Liver (tissue), 9 donors: Measurements from ENCODE around the gene SDHB. TPM values are rescaled to one million over a fixed set of nuclear protein-coding genes. Genes with fewer than 3 reads are reported as not detected.
A peak's percentile ranks its signal among the peaks of the same experiment; 100 is the strongest.

ENCODE experiments used
- DNase-seq: peaks from one replicate; pipeline ENCODE4 v3.0.0-alpha.2; 2017; ENCODE audit warnings: low spot score
- H3K27ac ChIP-seq, 2 donors: one replicate each; pipeline ENCODE4 v1.7.0; 2013; ENCODE audit warnings: inconsistent platforms in 2 of 2, low read length in 2 of 2, control low read depth in 1 of 2, low read depth in 1 of 2, mild to moderate bottlenecking in 1 of 2
- H3K27me3 ChIP-seq, 4 donors: one replicate each; pipeline versions ENCODE4 v1.6.1 to v1.7.0; 2013; ENCODE audit warnings: low read length in 3 of 4, inconsistent platforms in 1 of 4, mild to moderate bottlenecking in 1 of 4, moderate library complexity in 1 of 4; ENCODE audit not compliant: control insufficient read depth in 4 of 4, insufficient read depth in 4 of 4
- H3K36me3 ChIP-seq, 4 donors: one replicate each; pipeline versions ENCODE4 v1.6.1 to v1.7.0; 2013; ENCODE audit warnings: low read length in 3 of 4, mild to moderate bottlenecking in 3 of 4, low read depth in 1 of 4, moderate library complexity in 1 of 4; ENCODE audit not compliant: control insufficient read depth in 4 of 4, insufficient read depth in 3 of 4
- H3K4me1 ChIP-seq, 4 donors: one replicate each; pipeline versions ENCODE4 v1.6.1 to v1.7.0; 2013; ENCODE audit warnings: low read length in 3 of 4, mild to moderate bottlenecking in 3 of 4, moderate library complexity in 1 of 4; ENCODE audit not compliant: control insufficient read depth in 4 of 4, insufficient read depth in 4 of 4
- H3K4me3 ChIP-seq, 3 donors: one replicate each; pipeline versions ENCODE4 v1.6.1 to v1.7.0; 2013; ENCODE audit warnings: low read length in 3 of 3, control low read depth in 1 of 3, low read depth in 1 of 3, mild to moderate bottlenecking in 1 of 3
- H3K9ac ChIP-seq, 2 donors: one replicate each; pipeline ENCODE4 v1.7.0; 2013; ENCODE audit warnings: low read length in 2 of 2, mild to moderate bottlenecking in 2 of 2, moderate library complexity in 2 of 2, control low read depth in 1 of 2, low read depth in 1 of 2
- H3K9me3 ChIP-seq, 4 donors: one replicate each; pipeline versions ENCODE4 v1.6.1 to v1.7.0; 2013; ENCODE audit warnings: low read length in 3 of 4; ENCODE audit not compliant: control insufficient read depth in 4 of 4
- EGR1 ChIP-seq, 2 donors: IDR thresholded peaks; 2 replicates each; pipeline ENCODE4 v1.6.1; 2016 to 2018; ENCODE audit warnings: antibody characterized with exemption in 2 of 2, low read depth in 2 of 2
- FOXA2 ChIP-seq: IDR thresholded peaks from 2 replicates; pipeline ENCODE4 v1.6.1; 2016; ENCODE audit warnings: antibody characterized with exemption
- HNF4A ChIP-seq, 2 donors: conservative IDR thresholded peaks; 2 replicates each; pipeline ENCODE4 v1.6.1; 2016; ENCODE audit warnings: antibody characterized with exemption in 2 of 2, mild to moderate bottlenecking in 2 of 2
- RAD21 ChIP-seq, 2 donors: IDR thresholded peaks; 2 replicates each; pipeline ENCODE4 v1.6.1; 2016; ENCODE audit warnings: antibody characterized with exemption in 2 of 2, mild to moderate bottlenecking in 2 of 2
- RXRA ChIP-seq, 2 donors: IDR thresholded peaks; 2 replicates each; pipeline ENCODE4 v1.6.1; 2017 to 2018; ENCODE audit warnings: antibody characterized with exemption in 2 of 2, mild to moderate bottlenecking in 1 of 2
- SP1 ChIP-seq: IDR thresholded peaks from 2 replicates; pipeline ENCODE4 v1.6.1; 2018; ENCODE audit warnings: antibody characterized with exemption, mild to moderate bottlenecking
- YY1 ChIP-seq: IDR thresholded peaks from 2 replicates; pipeline ENCODE4 v1.6.1; 2016; ENCODE audit warnings: antibody characterized with exemption, mild to moderate bottlenecking
- WGBS: extraction: QIAGEN DNeasy Blood & Tissue Kit; methylation state at CpG from one replicate; pipeline ENCODE4 v1.1.7; 2013; 5-methylcytosine and 5-hydroxymethylcytosine counted together
- polyA plus RNA-seq, 2 donors: library from polyadenylated mRNA; stranded (reverse) in 1 of 2; unstranded in 1 of 2; fragments of 200-250 nt in 1 of 2; fragments of >200 nt in 1 of 2; fragmentation: Nextera tagmentation in 1 of 2; extraction: Ambion mirVana in 1 of 2; gene quantifications; one replicate each; pipeline versions ENCODE4 v1.2.1 to v1.2.3, GENCODE V29; 2013 to 2015
- total RNA-seq, 2 donors: library from RNA; depleted of rRNA; stranded (reverse); fragments of >200 nt; gene quantifications; one replicate each; pipeline ENCODE4 v1.2.3, GENCODE V29; 2014
- TF ChIP-seq, protein P1 (sequence below): IDR thresholded peaks from 2 replicates; pipeline ENCODE4 v1.6.1; 2016; ENCODE audit warnings: antibody characterized with exemption, mild to moderate bottlenecking
- TF ChIP-seq, protein P2 (sequence below): fragments of 150-350 bp; IDR thresholded peaks from 2 replicates; pipeline ENCODE4 v1.5.1; 2017; ENCODE audit warnings: improper control_type of control experiment, low read depth, low read length; ENCODE audit not compliant: missing input control
- TF ChIP-seq, protein P3 (sequence below): IDR thresholded peaks from 2 replicates; pipeline ENCODE4 v1.6.1; 2016; ENCODE audit warnings: antibody characterized with exemption
- donor health status: healthy.
- donor health status: healthy.
- donor health status: healthy.
- donor health status: healthy.
- donor health status: healthy.

Gene SDHB
- total and polyA plus RNA-seq, 4 donors = 73.9 to 279 (median 172) TPM

DNA sequence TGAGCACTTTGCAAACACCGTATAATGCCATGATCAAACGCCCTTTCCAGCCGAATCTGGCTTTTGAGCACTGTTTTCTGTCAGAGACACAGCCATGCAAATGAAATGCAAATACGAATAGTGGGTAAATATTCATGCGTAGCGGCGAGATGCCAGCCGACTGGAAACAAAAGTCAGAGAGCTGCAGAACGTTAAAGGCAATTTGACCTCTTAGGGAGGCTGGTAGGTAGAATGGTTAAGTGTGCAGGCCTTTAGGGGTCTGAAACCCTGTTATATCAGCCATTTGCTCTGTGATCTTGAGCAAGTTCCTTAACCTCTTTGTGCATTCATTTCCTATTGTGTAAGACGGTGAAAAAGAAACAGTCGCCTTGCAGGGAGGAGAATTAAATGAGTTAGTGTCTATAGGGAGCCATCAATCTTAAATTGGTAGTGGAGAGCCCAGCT is 6.5 kb upstream of the SDHB start:
- H3K4me1 ChIP-seq = peaks cover 3 to 17% (median 9%) of the 10 kb centered on the region in 4 donors
- 55% methylated on average over 11 of the region's 11 CpGs for WGBS
- peak overlapping the region in 1 of 2 donors; percentile 2 for H3K27ac ChIP-seq
- TF ChIP-seq EGR1 (IDR thresholded peaks at IDR 0.05; ENCODE audit: low read depth in 2 of 2) (no peak), FOXA2 (no peak), YY1 (no peak), HNF4A (conservative IDR thresholded peaks at IDR 0.05) (no peak), RXRA (IDR thresholded peaks at IDR 0.05) (no peak)
- TF ChIP-seq, protein P1, sequence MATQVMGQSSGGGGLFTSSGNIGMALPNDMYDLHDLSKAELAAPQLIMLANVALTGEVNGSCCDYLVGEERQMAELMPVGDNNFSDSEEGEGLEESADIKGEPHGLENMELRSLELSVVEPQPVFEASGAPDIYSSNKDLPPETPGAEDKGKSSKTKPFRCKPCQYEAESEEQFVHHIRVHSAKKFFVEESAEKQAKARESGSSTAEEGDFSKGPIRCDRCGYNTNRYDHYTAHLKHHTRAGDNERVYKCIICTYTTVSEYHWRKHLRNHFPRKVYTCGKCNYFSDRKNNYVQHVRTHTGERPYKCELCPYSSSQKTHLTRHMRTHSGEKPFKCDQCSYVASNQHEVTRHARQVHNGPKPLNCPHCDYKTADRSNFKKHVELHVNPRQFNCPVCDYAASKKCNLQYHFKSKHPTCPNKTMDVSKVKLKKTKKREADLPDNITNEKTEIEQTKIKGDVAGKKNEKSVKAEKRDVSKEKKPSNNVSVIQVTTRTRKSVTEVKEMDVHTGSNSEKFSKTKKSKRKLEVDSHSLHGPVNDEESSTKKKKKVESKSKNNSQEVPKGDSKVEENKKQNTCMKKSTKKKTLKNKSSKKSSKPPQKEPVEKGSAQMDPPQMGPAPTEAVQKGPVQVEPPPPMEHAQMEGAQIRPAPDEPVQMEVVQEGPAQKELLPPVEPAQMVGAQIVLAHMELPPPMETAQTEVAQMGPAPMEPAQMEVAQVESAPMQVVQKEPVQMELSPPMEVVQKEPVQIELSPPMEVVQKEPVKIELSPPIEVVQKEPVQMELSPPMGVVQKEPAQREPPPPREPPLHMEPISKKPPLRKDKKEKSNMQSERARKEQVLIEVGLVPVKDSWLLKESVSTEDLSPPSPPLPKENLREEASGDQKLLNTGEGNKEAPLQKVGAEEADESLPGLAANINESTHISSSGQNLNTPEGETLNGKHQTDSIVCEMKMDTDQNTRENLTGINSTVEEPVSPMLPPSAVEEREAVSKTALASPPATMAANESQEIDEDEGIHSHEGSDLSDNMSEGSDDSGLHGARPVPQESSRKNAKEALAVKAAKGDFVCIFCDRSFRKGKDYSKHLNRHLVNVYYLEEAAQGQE = no peak
- H3K36me3 ChIP-seq = no peaks in the 10 kb centered on the region
- DNase-seq = no peak
- H3K9ac ChIP-seq = no peak overlapping the region
- no peak overlapping the region for H3K4me3 ChIP-seq
- no peaks in the 10 kb centered on the region for H3K9me3 ChIP-seq
- no peaks in the 10 kb centered on the region for H3K27me3 ChIP-seq

DNA sequence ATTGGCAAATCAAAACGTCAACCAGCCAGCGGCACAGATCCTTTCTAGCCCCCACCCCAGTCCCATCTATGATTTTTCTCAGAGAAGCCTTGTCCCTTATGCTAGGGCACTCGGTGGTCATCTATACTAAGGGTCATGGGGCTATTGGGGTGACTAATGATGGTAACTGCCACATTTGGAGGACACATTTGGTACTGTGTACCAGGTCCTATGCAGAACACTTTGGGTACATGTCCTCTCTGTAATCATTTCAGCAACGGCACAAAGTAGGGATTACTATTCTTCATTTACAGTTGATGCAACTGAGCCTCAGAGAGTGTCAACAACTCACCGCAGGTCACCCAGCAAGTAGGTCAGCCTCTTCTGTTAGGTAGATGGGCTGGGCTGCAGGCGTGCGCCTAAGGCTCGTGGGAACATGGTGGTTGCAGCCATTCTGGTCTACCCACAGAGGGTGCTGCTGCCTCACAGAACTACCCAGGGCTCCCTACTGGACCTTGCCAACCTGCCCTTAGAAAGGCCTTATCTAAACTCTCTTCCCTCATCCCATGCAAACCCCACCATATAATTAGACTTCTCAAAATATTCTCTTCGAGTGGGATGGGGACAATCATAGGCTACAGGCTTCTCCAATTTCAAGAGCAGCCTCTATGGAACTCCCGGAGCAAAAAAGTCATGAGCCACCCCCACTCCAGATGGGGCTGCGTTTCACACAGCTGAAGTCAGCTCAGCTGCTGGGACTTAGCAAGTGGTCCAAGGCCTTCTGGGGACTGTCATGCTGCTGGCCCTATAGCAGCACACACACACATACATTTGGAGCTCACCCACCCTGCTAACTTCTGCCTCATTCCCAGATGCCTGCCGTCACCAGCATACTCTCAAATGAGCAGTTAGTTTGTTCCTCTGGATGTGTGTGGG is 5.8 kb upstream of the SDHB start:
- Histone ChIP-seq H3K4me1 (peaks cover 3 to 17% (median 9%) of the 10 kb centered on the region in 4 donors), H3K9me3 (no peaks in the 10 kb centered on the region), H3K36me3 (no peaks in the 10 kb centered on the region), H3K27ac (no peak overlapping the region), H3K9ac (no peak overlapping the region), H3K27me3 (no peaks in the 10 kb centered on the region), H3K4me3 (no peak overlapping the region)
- peak; percentile 57 for DNase-seq
- whole genome bisulfite sequencing = 40% methylated on average over 12 of the region's 12 CpGs
- no peak for TF ChIP-seq EGR1 (IDR thresholded peaks at IDR 0.05; ENCODE audit: low read depth in 2 of 2)
- TF ChIP-seq HNF4A (conservative IDR thresholded peaks at IDR 0.05) = peak in 1 of 2 donors; percentile 23
- TF ChIP-seq, protein P2, sequence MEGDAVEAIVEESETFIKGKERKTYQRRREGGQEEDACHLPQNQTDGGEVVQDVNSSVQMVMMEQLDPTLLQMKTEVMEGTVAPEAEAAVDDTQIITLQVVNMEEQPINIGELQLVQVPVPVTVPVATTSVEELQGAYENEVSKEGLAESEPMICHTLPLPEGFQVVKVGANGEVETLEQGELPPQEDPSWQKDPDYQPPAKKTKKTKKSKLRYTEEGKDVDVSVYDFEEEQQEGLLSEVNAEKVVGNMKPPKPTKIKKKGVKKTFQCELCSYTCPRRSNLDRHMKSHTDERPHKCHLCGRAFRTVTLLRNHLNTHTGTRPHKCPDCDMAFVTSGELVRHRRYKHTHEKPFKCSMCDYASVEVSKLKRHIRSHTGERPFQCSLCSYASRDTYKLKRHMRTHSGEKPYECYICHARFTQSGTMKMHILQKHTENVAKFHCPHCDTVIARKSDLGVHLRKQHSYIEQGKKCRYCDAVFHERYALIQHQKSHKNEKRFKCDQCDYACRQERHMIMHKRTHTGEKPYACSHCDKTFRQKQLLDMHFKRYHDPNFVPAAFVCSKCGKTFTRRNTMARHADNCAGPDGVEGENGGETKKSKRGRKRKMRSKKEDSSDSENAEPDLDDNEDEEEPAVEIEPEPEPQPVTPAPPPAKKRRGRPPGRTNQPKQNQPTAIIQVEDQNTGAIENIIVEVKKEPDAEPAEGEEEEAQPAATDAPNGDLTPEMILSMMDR = peak; percentile 80
- peak; percentile 92 to 94 for TF ChIP-seq RAD21 (IDR thresholded peaks at IDR 0.05)
- peak; percentile 37 for TF ChIP-seq SP1
- TF ChIP-seq, protein P3, sequence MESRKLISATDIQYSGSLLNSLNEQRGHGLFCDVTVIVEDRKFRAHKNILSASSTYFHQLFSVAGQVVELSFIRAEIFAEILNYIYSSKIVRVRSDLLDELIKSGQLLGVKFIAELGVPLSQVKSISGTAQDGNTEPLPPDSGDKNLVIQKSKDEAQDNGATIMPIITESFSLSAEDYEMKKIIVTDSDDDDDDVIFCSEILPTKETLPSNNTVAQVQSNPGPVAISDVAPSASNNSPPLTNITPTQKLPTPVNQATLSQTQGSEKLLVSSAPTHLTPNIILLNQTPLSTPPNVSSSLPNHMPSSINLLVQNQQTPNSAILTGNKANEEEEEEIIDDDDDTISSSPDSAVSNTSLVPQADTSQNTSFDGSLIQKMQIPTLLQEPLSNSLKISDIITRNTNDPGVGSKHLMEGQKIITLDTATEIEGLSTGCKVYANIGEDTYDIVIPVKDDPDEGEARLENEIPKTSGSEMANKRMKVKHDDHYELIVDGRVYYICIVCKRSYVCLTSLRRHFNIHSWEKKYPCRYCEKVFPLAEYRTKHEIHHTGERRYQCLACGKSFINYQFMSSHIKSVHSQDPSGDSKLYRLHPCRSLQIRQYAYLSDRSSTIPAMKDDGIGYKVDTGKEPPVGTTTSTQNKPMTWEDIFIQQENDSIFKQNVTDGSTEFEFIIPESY = no peak
- TF ChIP-seq RXRA (IDR thresholded peaks at IDR 0.05) = peak; percentile 33 to 59
